ENCODE measurements around the gene PLA2G4E. TPM values are rescaled to one million over a fixed set of nuclear protein-coding genes. Genes with fewer than 3 reads are reported as not detected.

The PLA2G4E gene
- total RNA-seq, 6 experiments from 2014 or later = not detected

DNA sequence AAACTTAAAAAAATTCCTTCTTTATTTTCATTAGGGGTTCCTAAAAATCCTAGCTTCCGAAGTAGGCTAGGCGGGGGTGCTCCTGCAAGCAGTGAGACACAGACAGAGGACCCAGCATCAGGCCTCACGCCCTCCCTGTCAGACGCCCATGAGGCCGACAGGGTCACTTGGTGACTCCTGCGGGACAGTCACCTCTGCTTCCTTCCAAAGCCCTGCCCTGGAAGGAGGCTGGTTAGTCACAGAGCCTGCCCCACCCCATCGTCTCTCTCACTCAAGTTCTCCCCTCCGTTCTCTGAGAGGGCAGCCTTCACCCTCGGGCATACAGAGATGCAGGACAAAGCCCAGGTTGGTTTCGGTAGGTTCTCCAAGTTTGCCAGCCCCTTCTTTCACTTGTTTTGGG is 87.1 kb downstream of the PLA2G4E start:
- ATAC-seq = peak in 3 of 4 donors; percentile 4 to 48 (median 30)
- H3K27ac ChIP-seq = peak overlapping the region in 1 of 3 donors; percentile 41
- 81% methylated on average over 5 of the region's 10 CpGs for WGBS (ENCODE audit: insufficient coverage, low coverage, low lambda C conversion rate, missing lambda C conversion rate)

GRCh38 chr15:41933326-41933725 is 87.5 kb downstream of the PLA2G4E start:
- WGBS (ENCODE audit: insufficient coverage, low coverage, low lambda C conversion rate, missing lambda C conversion rate) = 81% methylated on average over 7 of the region's 7 CpGs
- TF ChIP-seq, protein P1, sequence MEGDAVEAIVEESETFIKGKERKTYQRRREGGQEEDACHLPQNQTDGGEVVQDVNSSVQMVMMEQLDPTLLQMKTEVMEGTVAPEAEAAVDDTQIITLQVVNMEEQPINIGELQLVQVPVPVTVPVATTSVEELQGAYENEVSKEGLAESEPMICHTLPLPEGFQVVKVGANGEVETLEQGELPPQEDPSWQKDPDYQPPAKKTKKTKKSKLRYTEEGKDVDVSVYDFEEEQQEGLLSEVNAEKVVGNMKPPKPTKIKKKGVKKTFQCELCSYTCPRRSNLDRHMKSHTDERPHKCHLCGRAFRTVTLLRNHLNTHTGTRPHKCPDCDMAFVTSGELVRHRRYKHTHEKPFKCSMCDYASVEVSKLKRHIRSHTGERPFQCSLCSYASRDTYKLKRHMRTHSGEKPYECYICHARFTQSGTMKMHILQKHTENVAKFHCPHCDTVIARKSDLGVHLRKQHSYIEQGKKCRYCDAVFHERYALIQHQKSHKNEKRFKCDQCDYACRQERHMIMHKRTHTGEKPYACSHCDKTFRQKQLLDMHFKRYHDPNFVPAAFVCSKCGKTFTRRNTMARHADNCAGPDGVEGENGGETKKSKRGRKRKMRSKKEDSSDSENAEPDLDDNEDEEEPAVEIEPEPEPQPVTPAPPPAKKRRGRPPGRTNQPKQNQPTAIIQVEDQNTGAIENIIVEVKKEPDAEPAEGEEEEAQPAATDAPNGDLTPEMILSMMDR (IDR thresholded peaks at IDR 0.05) = no peak
- TF ChIP-seq POLR2A (IDR thresholded peaks at IDR 0.05) = no peak
- Histone ChIP-seq H3K4me3 (no peak overlapping the region), H3K4me1 (peaks cover 0 to 31% (median 11%) of the 10 kb centered on the region in 4 donors), H3K27ac (no peak overlapping the region), H3K9me3 (no peaks in the 10 kb centered on the region), H3K36me3 (peaks cover 0 to under 1% (median 0%) of the 10 kb centered on the region in 4 donors), H3K27me3 (no peaks in the 10 kb centered on the region)
- intact Hi-C loops (cut with DNase I) = no loop called here
- ATAC-seq = no peak
- DNase-seq = no peak

More for the DNA sequence above, 87.1 kb downstream of the PLA2G4E start:
- Histone ChIP-seq H3K27me3 (no peaks in the 10 kb centered on the region), H3K4me3 (no peak overlapping the region), H3K9me3 (no peaks in the 10 kb centered on the region), H3K4me1 (peaks cover 0 to 27% (median 9%) of the 10 kb centered on the region in 4 donors), H3K36me3 (peaks cover 0 to 5% (median 0%) of the 10 kb centered on the region in 4 donors)
- TF ChIP-seq POLR2A (IDR thresholded peaks at IDR 0.05) = no peak
- TF ChIP-seq, protein P1 (IDR thresholded peaks at IDR 0.05) = no peak
- intact Hi-C loops (cut with DNase I) = no loop called here
- DNase-seq = no peak

DNA sequence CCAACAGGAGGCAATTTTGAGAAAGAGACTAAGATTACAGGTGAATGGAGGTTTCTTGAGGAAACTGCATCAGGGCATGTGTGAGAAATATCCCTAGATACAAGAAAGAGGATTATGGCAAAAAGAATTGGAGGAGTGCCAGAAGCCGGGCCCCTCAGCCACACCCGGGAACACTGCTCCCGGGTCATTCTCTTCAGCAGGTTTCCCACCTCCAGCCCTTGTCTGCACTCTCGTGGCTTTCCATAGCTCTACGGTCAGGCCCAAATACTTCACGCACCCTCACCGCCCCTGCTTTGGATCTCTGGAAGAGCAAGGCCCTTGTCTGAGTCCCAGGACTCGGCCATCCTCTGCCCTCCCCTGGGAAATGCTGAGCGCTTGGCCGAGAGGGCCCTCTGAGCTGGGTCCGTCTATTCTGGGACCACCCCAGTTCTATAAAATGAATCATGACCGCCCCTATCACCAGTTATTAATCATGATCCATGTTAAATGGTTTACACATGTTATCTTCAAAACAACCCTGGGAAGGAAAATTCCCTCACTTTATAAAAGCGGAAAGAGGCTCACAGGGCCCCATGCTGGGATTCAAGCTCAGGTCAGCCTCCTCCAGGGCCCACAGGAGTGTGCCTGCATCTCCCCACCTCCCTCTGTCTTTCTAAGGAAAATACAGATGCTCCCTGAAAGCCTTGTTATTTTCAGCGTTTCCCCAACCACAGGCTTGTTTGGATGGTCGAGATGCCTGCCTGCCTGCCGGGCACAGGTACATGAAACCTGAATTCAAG is 88.1 kb downstream of the PLA2G4E start:
- H3K36me3 ChIP-seq = no peaks in the 10 kb centered on the region
- intact Hi-C loops (cut with DNase I) = no loop called here
- peaks cover 0 to 37% (median 12%) of the 10 kb centered on the region in 4 donors for H3K4me1 ChIP-seq
- no peaks in the 10 kb centered on the region for H3K27me3 ChIP-seq
- H3K4me3 ChIP-seq = no peak overlapping the region
- TF ChIP-seq POLR2A (IDR thresholded peaks at IDR 0.05) = no peak
- TF ChIP-seq, protein P1 (IDR thresholded peaks at IDR 0.05) = no peak
- 83% methylated on average over 13 of the region's 16 CpGs for WGBS (ENCODE audit: insufficient coverage, low coverage, low lambda C conversion rate, missing lambda C conversion rate)
- ATAC-seq = no peak
- H3K27ac ChIP-seq = no peak overlapping the region
- no peaks in the 10 kb centered on the region for H3K9me3 ChIP-seq
- DNase-seq = no peak

GRCh38 chr15:41932101-41932500 is 88.7 kb downstream of the PLA2G4E start:
- H3K4me3 ChIP-seq = no peak overlapping the region
- intact Hi-C loops (cut with DNase I) = no loop called here
- no peak overlapping the region for H3K27ac ChIP-seq

More at GRCh38 chr15:41932101-41932500, 88.7 kb downstream of the PLA2G4E start:
- Histone ChIP-seq H3K36me3 (no peaks in the 10 kb centered on the region), H3K9me3 (no peaks in the 10 kb centered on the region), H3K27me3 (no peaks in the 10 kb centered on the region), H3K4me1 (peaks cover 0 to 42% (median 14%) of the 10 kb centered on the region in 4 donors)
- WGBS (ENCODE audit: insufficient coverage, low coverage, low lambda C conversion rate, missing lambda C conversion rate) = 98% methylated on average over 7 of the region's 9 CpGs
- DNase-seq (no peak), ATAC-seq (no peak)
- TF ChIP-seq, protein P1 (IDR thresholded peaks at IDR 0.05) = no peak
- no peak for TF ChIP-seq POLR2A (IDR thresholded peaks at IDR 0.05)

Other genes with a start within 250 kb of the PLA2G4E start
- gene MAPKBP1, start 246.6 kb downstream of the PLA2G4E start, total RNA-seq = 1 to 10 TPM; 4.3 to 7.9 (median 5.7) TPM
- 1 to 10 TPM; 6.0 to 8.6 (median 7.3) TPM for gene JMJD7, start 192.9 kb downstream of the PLA2G4E start, total RNA-seq
- gene PLA2G4B, start 182.2 kb downstream of the PLA2G4E start, total RNA-seq = 1 to 10 TPM in 5 of 6 experiments, under 1 TPM in 1; 0.31 to 7.3 (median 4.7) TPM
- gene SPTBN5, start 127.0 kb downstream of the PLA2G4E start, total RNA-seq = 1 to 10 TPM in 2 of 6 experiments, under 1 TPM in 4; 0.06 to 3.2 (median 0.81) TPM
- 10 to 100 TPM in 3 of 6 experiments, 1 to 10 TPM in 3; 4.7 to 21.5 (median 11.1) TPM for gene EHD4, start 48.5 kb downstream of the PLA2G4E start, total RNA-seq
- not detected for gene PLA2G4D, start 73.5 kb upstream of the PLA2G4E start, total RNA-seq
- gene PLA2G4F, start 135.6 kb upstream of the PLA2G4E start, total RNA-seq = not detected
- gene VPS39, start 187.3 kb upstream of the PLA2G4E start, total RNA-seq = 10 to 100 TPM; 16.6 to 32.7 (median 23.2) TPM

All from right lobe of liver (tissue), 6 donors.